ENCODE results near the gene TRERF1.

TRERF1 gene

DNA sequence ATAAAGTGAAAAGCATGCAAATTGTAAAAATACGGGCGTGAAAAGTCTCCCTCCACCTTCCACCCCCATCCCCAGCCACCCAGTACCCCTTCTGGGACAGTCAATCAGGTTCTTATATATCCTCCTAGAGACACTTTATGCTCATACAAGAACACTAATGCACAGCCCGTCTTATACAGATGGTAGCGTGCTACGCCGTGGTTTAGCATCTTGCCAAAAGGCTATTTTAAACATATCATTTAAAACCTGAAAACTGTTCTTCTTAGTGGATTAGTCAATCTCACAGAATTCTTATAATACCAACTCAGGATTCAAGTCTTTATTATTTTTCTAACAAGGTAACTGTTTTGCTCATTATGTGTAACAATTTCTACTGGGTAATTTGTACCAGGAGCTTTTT, 176.8 kb downstream of the TRERF1 start (continued):
- TF ChIP-seq POU6F1 (CRISPR knock-in tag; IDR thresholded peaks at IDR 0.05; ENCODE audit: borderline replicate concordance, low read depth) (no peak), CSRNP3 (CRISPR knock-in tag; IDR thresholded peaks at IDR 0.05) (no peak), ZNF8 (CRISPR knock-in tag; IDR thresholded peaks at IDR 0.05) (no peak), GLIS3 (CRISPR knock-in tag; IDR thresholded peaks at IDR 0.05) (no peak), ARNTL (CRISPR knock-in tag; IDR thresholded peaks at IDR 0.05; ENCODE audit: borderline replicate concordance, low read depth) (no peak), TOX (CRISPR knock-in tag; IDR thresholded peaks at IDR 0.05; ENCODE audit: borderline replicate concordance) (no peak), ZFP3 (CRISPR knock-in tag; IDR thresholded peaks at IDR 0.05) (no peak), RARB (CRISPR knock-in tag; IDR thresholded peaks at IDR 0.05) (no peak), BACH2 (CRISPR knock-in tag; IDR thresholded peaks at IDR 0.05; ENCODE audit: borderline replicate concordance) (no peak)
- TF ChIP-seq, protein P1, sequence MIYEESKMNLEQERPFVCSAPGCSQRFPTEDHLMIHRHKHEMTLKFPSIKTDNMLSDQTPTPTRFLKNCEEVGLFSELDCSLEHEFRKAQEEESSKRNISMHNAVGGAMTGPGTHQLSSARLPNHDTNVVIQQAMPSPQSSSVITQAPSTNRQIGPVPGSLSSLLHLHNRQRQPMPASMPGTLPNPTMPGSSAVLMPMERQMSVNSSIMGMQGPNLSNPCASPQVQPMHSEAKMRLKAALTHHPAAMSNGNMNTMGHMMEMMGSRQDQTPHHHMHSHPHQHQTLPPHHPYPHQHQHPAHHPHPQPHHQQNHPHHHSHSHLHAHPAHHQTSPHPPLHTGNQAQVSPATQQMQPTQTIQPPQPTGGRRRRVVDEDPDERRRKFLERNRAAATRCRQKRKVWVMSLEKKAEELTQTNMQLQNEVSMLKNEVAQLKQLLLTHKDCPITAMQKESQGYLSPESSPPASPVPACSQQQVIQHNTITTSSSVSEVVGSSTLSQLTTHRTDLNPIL (CRISPR knock-in tag; IDR thresholded peaks at IDR 0.05; ENCODE audit: low read depth): no peak

DNA sequence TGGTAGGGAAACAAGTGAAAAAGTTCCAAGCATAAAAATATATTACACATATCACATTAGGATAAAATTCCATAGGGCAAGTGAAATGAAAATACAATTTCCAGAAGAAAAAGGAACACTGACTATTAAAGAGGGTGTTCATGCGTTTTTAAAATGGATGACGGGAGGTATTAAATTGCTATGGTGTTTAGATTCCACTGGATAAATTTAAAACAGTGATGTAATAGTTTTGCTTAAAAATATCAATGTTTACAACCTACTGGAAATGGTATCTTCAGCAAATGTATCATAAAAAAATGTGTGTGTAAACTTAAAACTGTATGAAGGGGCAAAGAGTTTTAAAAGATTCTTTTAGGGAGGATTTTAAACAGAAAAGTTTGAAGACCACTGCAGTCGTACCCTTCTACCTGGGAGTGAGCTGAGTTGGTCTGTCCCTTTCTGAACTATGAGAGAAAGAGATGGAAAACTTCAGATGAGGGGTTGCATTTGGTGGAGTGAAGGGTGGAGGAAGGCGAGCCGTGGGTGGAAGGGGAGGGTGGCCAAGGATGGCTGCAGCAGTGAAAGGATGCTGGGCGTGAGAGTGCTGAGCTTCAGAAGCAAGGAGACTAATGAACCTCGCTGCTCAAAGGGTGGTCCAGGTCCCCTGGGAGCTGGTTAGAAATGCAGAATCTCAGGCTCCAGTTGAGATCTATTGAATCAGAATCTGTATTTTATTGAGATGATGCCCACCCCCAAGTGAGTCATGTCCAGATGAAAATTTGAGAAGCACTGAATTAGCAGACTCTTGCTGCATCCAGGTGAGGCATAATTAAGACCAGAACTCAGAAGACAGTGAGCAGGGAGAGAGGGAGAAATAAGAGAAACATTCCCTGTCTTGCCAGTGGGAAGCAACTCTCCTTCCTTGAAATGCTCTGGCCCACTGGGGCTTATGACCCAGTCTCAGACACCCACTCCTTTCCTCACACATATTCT, 179.6 kb downstream of the TRERF1 start:
- no peak for ATAC-seq
- TF ChIP-seq TOX (CRISPR knock-in tag; IDR thresholded peaks at IDR 0.05; ENCODE audit: borderline replicate concordance) (no peak), ZNF8 (CRISPR knock-in tag; IDR thresholded peaks at IDR 0.05) (no peak), POU6F1 (CRISPR knock-in tag; IDR thresholded peaks at IDR 0.05; ENCODE audit: borderline replicate concordance, low read depth) (no peak), SNAI2 (CRISPR knock-in tag; IDR thresholded peaks at IDR 0.05) (no peak), BACH2 (CRISPR knock-in tag; IDR thresholded peaks at IDR 0.05; ENCODE audit: borderline replicate concordance) (no peak), RARB (CRISPR knock-in tag; IDR thresholded peaks at IDR 0.05) (no peak), TCF4 (CRISPR knock-in tag; IDR thresholded peaks at IDR 0.05; ENCODE audit: borderline replicate concordance) (no peak), ZFP3 (CRISPR knock-in tag; IDR thresholded peaks at IDR 0.05) (no peak), CSDC2 (CRISPR knock-in tag; IDR thresholded peaks at IDR 0.05) (no peak), GLIS3 (CRISPR knock-in tag; IDR thresholded peaks at IDR 0.05) (no peak)
- TF ChIP-seq, protein P2, sequence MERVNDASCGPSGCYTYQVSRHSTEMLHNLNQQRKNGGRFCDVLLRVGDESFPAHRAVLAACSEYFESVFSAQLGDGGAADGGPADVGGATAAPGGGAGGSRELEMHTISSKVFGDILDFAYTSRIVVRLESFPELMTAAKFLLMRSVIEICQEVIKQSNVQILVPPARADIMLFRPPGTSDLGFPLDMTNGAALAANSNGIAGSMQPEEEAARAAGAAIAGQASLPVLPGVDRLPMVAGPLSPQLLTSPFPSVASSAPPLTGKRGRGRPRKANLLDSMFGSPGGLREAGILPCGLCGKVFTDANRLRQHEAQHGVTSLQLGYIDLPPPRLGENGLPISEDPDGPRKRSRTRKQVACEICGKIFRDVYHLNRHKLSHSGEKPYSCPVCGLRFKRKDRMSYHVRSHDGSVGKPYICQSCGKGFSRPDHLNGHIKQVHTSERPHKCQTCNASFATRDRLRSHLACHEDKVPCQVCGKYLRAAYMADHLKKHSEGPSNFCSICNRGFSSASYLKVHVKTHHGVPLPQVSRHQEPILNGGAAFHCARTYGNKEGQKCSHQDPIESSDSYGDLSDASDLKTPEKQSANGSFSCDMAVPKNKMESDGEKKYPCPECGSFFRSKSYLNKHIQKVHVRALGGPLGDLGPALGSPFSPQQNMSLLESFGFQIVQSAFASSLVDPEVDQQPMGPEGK (CRISPR knock-in tag; IDR thresholded peaks at IDR 0.05; ENCODE audit: borderline replicate concordance): no peak

- ATAC-seq: no peak
- TF ChIP-seq, protein P2 (CRISPR knock-in tag; IDR thresholded peaks at IDR 0.05; ENCODE audit: borderline replicate concordance): no peak
- TF ChIP-seq BACH2 (CRISPR knock-in tag; IDR thresholded peaks at IDR 0.05; ENCODE audit: borderline replicate concordance) (no peak), TOX (CRISPR knock-in tag; IDR thresholded peaks at IDR 0.05; ENCODE audit: borderline replicate concordance) (no peak), PPARA (CRISPR knock-in tag; IDR thresholded peaks at IDR 0.05; ENCODE audit: borderline replicate concordance) (no peak), ZFP30 (CRISPR knock-in tag; IDR thresholded peaks at IDR 0.05) (no peak), GLIS3 (CRISPR knock-in tag; IDR thresholded peaks at IDR 0.05) (no peak)
- TF ChIP-seq, protein P1 (CRISPR knock-in tag; IDR thresholded peaks at IDR 0.05; ENCODE audit: low read depth): no peak
Measured at GRCh38 chr6:42269974-42270510, 181.7 kb downstream of the TRERF1 start.
